GM21528 (cell line): ENCODE measurements around the gene RALA.
A peak's percentile ranks its signal among the peaks of the same experiment; 100 is the strongest.
"Not testable (repeated sequence)": the region's sequence is repeated elsewhere in the genome, so short reads cannot be mapped to it uniquely, and the experiment has no call there.

Experiments
- ATAC-seq: cut with Tn5 transposase; IDR thresholded peaks from one replicate; pipeline ENCODE4 v1.9.1; 2021; ENCODE audit warnings: mild to moderate bottlenecking, moderate library complexity; ENCODE audit not compliant: unreplicated experiment, low FRiP score

Gene RALA

GRCh38 chr7:39721345-39721744 is 98.0 kb downstream of the RALA start:
- ATAC-seq = no peak

DNA sequence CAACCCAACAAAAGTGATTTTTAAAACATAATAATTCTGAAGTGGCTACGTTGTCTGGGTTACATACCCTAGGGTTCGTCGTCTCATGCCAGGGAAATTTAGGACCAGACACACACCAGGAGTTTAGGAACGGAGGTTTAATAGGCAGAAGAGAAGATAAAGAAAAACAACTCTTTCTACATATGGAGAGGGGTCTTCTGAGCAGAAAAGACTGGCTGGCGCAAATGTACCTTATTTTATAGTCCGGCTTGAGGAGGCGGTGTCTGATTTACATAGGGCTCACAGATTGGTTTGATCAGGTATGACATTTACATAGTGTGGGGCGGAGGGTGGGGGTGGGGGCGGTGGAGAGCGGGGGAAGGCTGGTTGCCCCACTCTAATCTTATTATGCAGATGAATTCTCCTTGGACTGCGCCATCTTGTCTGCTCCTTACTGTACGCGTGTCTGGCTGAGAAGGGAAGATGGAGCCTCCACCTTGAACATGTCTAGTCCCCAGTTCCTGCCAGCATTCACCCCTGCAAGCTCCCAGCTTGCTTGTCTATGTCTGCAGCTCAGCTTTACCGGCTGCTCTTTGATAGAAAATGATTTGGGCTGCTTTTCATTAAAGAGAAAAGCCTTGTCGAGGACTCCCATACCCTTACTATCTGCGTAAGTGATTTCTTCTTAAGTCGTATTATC is 98.7 kb downstream of the RALA start:
- no peak for ATAC-seq

DNA sequence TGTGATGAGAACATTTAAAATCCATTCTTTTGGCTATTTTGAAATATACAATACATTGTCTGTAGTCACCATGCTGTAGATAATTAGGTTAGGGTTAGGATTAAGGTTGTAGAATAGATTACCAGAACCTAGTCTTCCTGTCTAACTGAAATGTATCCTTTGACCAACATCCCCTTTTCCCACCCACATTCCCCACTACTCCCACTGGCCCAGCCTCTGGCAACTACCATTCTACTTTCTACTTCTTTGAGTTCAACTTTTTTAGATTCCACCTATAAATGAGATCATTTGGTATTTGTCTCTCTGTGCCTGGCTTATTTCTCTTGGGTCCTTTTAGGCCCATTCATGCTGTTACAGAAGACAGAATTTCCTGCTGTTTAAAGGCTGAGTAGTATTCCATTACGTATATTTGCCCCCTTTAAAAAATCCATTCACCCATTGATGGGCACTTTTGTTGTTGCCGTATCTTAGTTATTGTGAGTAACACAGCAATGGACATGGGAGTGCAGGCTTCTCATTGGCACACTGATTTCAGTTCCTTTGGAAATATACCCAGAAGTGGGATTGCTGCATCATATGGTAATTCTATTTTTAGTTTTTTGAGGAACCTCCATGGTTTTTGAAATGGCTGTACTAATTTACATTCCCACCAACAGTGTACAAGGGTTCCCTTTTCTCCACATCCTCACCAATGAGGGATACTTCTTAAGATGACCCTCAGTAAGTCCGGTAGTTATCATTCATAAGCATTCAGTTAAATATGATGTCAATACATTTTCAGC is 104.0 kb downstream of the RALA start:
- ATAC-seq = no peak

DNA sequence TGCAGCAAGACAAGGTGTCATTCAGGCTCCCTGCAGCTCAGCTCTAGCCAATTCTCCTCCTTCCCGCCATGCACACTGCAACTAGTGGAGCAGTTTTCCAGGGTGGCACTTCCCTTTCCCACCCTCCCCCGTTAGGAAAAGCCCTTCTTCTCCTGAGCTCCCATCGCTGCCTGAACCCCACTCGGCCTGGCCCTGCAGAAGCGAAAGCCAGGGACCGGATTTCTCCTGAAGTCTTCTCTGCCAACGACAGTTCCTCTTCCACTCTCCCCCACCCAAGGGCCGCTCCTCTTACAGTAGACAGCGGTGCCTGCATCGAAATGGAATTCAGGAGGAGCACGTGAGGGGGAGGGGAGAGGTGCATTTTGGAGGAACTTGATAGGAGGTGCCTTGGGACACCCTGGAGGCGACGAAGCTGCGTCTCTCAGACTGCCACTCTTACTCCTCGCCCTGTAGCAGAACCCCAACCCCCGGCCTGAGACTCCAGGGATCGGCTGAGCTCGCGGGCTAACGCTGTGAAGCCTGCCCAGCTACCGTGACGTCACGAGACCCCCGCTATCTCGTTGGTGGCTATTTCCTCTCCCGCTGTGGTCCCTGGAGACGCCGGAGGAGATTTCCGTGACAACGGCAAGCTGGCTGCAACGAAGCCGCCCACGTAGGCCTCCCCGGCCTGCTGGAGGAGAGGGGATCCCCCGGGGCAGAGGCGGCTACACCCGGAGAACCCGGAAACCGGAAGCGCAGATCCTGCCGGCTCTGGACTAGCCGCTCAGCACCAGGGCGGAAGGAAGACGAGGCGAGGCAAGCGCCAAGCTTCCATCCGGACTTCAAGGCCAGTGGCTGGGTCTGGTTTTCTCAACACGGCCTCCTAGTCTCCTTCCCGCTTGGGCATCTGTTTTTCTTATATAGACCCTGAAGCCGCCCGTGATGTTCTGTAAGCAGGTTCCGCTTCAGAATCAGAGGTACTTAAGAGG is 109.7 kb downstream of the RALA start:
- ATAC-seq = peak; percentile 95

- ATAC-seq = no peak
These were observed 110.7 kb downstream of the RALA start for GRCh38 chr7:39733881-39734632.

DNA sequence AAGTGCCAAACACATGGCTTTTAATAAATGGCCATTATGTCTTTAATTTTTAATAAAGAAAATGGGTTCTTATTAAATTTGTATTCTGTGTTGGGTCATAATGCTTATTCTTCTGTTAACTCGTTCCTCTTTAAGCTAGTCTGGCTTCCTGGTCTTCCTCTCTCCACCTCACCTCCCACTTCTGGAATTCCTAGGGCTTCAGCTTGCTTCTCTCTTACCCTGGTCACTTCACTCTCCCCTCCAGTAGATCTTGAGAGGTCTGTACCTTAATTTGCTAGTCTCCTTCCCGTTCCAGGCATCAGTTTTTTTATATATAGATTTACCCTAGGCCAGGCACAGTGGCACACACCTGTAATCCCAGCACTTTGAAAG is 111.2 kb downstream of the RALA start:
- no peak for ATAC-seq

- ATAC-seq = no peak
These were observed 112.5 kb downstream of the RALA start for GRCh38 chr7:39735903-39736302.

- no peak for ATAC-seq
These were observed 118.7 kb downstream of the RALA start for GRCh38 chr7:39741942-39742623.

DNA sequence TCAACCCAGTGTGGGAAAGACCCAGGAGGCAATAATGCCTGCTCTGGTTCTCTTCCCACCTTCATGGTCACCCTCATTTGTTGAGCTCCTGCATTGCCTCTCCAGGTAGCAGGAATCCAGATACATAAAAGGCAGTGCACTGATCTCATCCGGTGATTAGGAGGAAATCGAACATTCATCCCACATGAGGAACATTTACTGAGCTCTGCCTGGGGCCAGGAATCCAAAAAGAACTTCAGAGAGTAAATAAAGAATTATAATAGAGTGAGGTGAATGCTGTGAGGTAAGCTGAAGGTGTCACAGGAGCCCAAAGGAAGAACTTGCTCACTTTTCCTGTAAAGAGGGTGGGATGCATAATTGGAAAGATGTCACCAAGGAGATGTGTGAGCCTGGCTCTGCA is 121.2 kb downstream of the RALA start:
- ATAC-seq = no peak

DNA sequence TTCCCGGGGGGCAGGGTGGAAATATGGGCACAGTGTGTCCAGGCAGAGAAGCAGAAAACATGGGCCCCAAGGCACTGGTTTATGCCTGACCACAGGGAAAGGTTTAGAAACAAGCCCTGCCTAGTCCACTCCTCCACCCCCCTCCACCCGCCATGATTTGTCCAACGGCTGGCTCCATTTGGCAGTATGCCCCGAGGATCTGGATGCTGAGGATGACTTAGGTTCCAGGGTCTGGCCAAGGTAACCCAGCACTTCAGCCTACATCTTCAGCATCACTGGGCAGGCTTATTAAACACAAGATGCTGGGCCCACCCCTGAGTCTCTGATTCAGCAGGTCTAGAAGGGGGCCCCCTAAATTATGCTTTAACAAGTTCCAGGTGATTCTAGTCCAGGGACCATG is 121.9 kb downstream of the RALA start:
- ATAC-seq = no peak

DNA sequence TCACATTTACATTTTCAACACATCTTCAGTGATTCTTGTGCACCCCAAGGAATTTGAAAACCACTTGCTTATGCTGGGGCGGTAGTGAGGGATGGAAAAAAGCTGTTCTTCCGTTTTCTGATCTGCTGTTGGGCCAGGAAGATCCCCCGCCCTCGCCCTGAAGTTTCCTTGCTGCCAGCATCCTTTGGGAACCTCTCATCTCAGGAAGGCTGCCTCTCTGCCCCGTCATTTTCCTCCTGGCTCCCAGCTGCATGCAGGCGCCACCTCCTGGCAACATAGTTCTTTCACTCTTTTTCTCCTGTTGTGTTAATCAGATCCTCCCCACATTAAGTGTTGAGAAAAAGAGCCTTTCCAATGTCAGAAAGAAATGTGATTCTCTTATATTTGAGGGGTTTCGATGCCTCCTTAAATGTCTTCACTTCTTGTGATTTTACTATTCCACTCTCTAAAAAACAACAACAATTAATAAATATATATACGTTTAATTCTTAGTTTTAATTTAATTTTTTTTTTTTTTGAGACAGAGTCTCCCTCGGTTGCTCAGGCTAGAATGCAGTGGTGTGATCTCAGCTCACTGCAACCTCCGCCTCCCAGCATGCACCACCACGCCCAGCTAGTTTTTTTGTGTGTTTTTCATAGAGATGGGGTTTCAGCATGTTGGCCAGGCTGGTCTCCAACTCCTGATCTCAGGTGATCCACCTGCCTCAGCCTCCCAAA is 122.9 kb downstream of the RALA start:
- no peak for ATAC-seq

DNA sequence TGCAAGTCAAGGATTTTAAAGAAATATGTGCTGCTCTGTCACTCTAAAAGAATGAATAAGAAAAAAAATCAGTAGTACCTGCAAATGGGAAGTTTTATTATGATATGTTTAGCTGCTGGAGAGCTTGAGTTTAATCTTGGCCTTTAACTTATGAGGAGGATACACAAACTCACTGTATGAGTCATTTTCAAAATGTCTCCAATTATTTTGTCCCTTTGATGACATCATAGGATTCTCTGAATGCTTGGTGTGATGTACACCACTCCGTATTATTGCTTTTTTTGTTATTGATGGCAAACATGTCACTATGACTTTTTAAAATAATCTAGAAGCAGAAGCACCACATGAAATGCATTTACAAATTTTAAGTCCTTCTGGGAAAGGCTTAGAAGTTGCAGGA is 125.8 kb downstream of the RALA start:
- ATAC-seq = no peak

DNA sequence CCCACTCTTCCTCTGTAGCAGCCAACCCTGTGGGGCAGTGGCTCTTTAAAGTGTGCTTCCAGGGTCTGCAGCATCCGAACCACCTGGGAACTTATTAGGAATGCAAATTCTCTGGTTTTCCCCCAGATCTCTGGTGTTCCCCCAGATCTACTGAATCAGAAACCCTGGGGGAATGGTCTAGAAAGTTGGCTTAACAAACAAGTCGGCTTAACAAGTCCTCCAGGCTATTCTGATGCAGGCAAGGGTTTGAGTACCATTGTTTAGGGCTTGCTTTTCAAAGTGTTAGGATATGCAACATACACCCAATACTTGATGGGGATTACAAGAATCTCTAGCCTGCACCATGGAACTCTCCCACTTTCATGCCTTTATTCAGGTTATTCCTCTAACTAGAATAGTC is 126.3 kb downstream of the RALA start:
- no peak for ATAC-seq

GRCh38 chr7:39750253-39751077 is 127.1 kb downstream of the RALA start:
- ATAC-seq = no peak

DNA sequence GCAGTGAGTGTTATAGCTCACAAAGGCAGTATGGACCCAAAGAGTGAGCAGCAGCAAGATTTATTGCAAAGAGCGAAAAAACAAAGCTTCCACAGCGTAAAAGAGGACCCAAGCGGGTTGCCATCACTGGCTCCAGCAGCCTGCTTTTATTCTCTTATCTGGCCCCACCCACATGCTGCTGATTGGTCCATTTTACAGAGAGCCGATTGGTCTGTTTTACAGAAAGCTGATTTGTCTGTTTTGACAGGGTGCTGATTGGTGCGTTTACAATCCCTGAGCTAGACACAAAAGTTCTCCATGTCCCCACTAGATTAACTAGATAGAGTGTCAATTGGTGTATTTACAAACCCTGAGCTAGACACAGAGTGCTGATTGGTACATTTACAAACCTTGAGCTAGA is 129.9 kb downstream of the RALA start:
- ATAC-seq = not testable (repeated sequence)

GRCh38 chr7:39753823-39754325 is 130.5 kb downstream of the RALA start:
- no peak for ATAC-seq

DNA sequence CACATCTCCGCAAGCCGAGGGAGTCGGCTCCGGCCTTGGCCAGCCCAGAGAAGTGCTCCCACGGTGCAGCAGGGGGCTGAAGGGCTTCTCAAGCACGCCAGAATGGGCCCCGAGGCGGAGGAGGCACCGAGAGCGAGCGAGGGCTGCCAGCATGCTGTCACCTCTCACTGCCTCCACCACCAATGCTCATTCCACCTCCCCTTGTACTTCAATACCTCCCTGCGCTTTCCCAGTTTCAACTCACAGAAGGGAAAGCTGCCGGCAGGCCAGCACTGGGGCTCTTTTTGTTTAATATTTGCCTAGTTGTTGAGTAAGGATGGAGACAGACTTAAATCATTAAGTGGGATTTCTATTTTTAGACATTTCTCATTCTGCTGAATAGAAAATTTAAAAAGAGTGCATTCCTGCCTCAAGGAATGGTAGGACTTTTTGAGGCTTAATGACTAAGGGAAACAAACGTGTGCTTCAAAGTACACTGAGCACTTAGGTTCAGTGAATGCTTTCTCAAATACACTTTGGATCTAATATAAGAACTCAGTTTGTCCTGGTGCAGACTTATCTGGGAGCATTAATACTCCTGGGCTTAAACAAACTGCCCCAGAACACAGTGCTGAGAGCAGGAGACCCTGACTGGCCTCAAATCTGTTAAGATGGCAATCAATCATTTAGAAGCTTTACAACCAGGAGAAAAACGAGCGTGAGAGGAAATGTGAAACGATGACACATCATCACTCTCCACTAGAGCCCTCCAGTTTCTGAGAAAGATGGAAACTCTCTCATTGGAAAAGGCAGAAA is 131.2 kb downstream of the RALA start:
- ATAC-seq = no peak
